Activated T-helper 2 cell treated with anti-CD3 and anti-CD28 coated beads, Interferon-gamma antibody, Interleukin-2, Interleukin-4, amounts not matched to agents 10 μg/mL and 5 μg/mL and 100 μg/mL, durations not matched to agents 14 hours and 24 hours and 36 hours (primary cell): Measurements from ENCODE around the gene SMARCC1. TPM values are rescaled to one million over a fixed set of nuclear protein-coding genes. Genes with fewer than 3 reads are reported as not detected.

ENCODE experiments used
- DNase-seq: peaks from one replicate; pipeline ENCODE4 v3.0.0; 2021; ENCODE audit warnings: low spot score
- H3K27ac Mint-ChIP-seq: one replicate; pipeline ENCODE4 v1.8.0; 2021; ENCODE audit warnings: mixed read lengths
- H3K27me3 Mint-ChIP-seq: one replicate; pipeline ENCODE4 v1.8.0; 2021; ENCODE audit warnings: low read depth, mixed read lengths
- H3K36me3 Mint-ChIP-seq: one replicate; pipeline ENCODE4 v1.8.0; 2021; ENCODE audit warnings: low read depth, mixed read lengths
- H3K4me1 Mint-ChIP-seq: one replicate; pipeline ENCODE4 v1.8.0; 2021; ENCODE audit warnings: low read depth, mixed read lengths
- H3K4me3 Mint-ChIP-seq: one replicate; pipeline ENCODE4 v1.8.0; 2021; ENCODE audit warnings: low read depth, mild to moderate bottlenecking, moderate library complexity, mixed read lengths
- H3K9me3 Mint-ChIP-seq: one replicate; pipeline ENCODE4 v1.8.0; 2021; ENCODE audit warnings: mixed read lengths
- intact Hi-C: fragments of 100-400 bp; cut with micrococcal nuclease; formaldehyde crosslinking; loops from one replicate; pipeline ENCODE4 v1.15.1; 2023
- total RNA-seq: library from RNA; stranded (reverse); gene quantifications from 2 replicates; pipeline ENCODE4 v1.2.3, GENCODE V29; 2022

The SMARCC1 gene
- total RNA-seq, 1 donor from 2014 or later, result 150 TPM

- Mint-ChIP-seq H3K4me3 (no peak overlapping the region), H3K27me3 (no peaks in the 10 kb centered on the region), H3K4me1 (no peaks in the 10 kb centered on the region), H3K9me3 (no peaks in the 10 kb centered on the region), H3K27ac (no peak overlapping the region), H3K36me3 (peaks cover 48% of the 10 kb centered on the region)
- intact Hi-C loops, result no loop called here
- DNase-seq, result no peak
Observed at GRCh38 chr3:47669026-47669749, 112.5 kb downstream of the SMARCC1 start.

GRCh38 chr3:47666118-47666517 lies 115.6 kb downstream of the SMARCC1 start:
- H3K36me3 Mint-ChIP-seq, result peaks cover 40% of the 10 kb centered on the region
- intact Hi-C loops, result no loop called here
- H3K9me3 Mint-ChIP-seq, result no peaks in the 10 kb centered on the region
- H3K4me1 Mint-ChIP-seq, result peaks cover 3% of the 10 kb centered on the region
- no peak overlapping the region for H3K27ac Mint-ChIP-seq
- H3K4me3 Mint-ChIP-seq, result no peak overlapping the region
- DNase-seq, result no peak
- H3K27me3 Mint-ChIP-seq, result no peaks in the 10 kb centered on the region

GRCh38 chr3:47664519-47664918 lies 117.2 kb downstream of the SMARCC1 start:
- Mint-ChIP-seq H3K4me3 (no peak overlapping the region), H3K27ac (no peak overlapping the region), H3K36me3 (peaks cover 43% of the 10 kb centered on the region), H3K27me3 (no peaks in the 10 kb centered on the region), H3K9me3 (no peaks in the 10 kb centered on the region), H3K4me1 (peaks cover 3% of the 10 kb centered on the region)
- DNase-seq, result no peak
- intact Hi-C loops, result no loop called here

DNA sequence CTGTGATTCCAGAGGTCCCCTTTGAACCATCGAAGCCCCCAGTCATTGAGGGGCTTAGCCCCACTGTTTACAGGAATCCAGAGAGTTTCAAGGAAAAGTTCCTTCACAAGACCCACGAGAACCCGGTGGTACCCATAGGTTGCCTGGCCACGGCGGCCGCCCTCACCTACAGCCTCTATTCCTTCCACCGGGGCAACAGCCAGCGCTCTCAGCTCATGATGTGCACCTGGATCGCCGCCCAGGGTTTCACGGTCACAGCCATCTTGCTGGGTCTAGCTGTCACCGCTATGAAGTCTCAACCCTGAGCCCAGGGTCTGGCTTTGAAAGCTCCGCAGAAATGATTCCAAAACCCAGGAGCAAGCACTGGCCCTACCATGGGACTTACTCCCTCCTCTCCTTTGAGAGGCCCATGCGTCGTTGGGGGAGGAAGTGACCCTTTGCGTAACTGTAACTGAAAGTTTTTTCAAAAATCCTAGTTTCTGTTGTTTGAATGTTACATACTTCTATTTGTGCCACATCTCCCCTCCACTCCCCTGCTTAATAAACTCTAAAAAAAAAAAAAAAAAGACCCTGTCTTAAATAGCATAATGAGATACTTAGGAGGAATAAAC lies 118.0 kb downstream of the SMARCC1 start:
- Mint-ChIP-seq H3K27me3 (no peaks in the 10 kb centered on the region), H3K4me3 (no peak overlapping the region), H3K9me3 (no peaks in the 10 kb centered on the region), H3K4me1 (peaks cover 6% of the 10 kb centered on the region), H3K36me3 (peaks cover 44% of the 10 kb centered on the region), H3K27ac (no peak overlapping the region)
- no peak for DNase-seq
- intact Hi-C loops, result no loop called here

GRCh38 chr3:47661121-47661752 lies 120.5 kb downstream of the SMARCC1 start:
- intact Hi-C loops, result no loop called here
- no peaks in the 10 kb centered on the region for H3K27me3 Mint-ChIP-seq
- no peak overlapping the region for H3K27ac Mint-ChIP-seq
- H3K4me1 Mint-ChIP-seq, result peaks cover 6% of the 10 kb centered on the region
- no peak for DNase-seq
- H3K36me3 Mint-ChIP-seq, result peaks cover 63% of the 10 kb centered on the region
- H3K9me3 Mint-ChIP-seq, result peaks cover 13% of the 10 kb centered on the region
- no peak overlapping the region for H3K4me3 Mint-ChIP-seq

DNA sequence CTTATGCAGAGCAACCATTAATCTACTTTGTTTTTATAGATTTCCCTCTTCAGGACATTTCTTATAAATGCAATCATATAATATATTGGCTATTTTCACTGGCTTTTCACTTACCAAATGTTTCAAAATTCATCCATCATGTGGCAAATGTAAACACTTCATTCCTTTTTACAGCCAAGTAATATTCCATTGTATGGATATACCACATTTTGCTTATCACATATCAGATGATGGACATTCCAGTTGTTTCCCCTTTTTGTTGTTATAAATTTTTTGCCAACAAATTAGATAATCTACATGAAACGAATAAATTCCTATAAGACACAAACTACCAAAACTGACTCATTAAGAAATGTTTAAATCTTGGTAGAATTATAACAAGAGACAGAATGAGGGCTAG lies 123.2 kb downstream of the SMARCC1 start:
- Mint-ChIP-seq H3K27me3 (no peaks in the 10 kb centered on the region), H3K4me3 (no peak overlapping the region), H3K4me1 (peaks cover 3% of the 10 kb centered on the region), H3K9me3 (peaks cover 13% of the 10 kb centered on the region), H3K36me3 (peaks cover 64% of the 10 kb centered on the region), H3K27ac (no peak overlapping the region)
- no peak for DNase-seq
- intact Hi-C loops, result no loop called here

- no peaks in the 10 kb centered on the region for H3K27me3 Mint-ChIP-seq
- DNase-seq, result no peak
- no peak overlapping the region for H3K4me3 Mint-ChIP-seq
- H3K27ac Mint-ChIP-seq, result no peak overlapping the region
- peaks cover 40% of the 10 kb centered on the region for H3K36me3 Mint-ChIP-seq
- peaks cover 5% of the 10 kb centered on the region for H3K9me3 Mint-ChIP-seq
- intact Hi-C loops, result no loop called here
- H3K4me1 Mint-ChIP-seq, result no peaks in the 10 kb centered on the region
Observed at GRCh38 chr3:47652142-47652541, 129.6 kb downstream of the SMARCC1 start.

- Mint-ChIP-seq H3K9me3 (no peaks in the 10 kb centered on the region), H3K27ac (no peak overlapping the region), H3K36me3 (peaks cover 37% of the 10 kb centered on the region), H3K4me3 (no peak overlapping the region), H3K4me1 (no peaks in the 10 kb centered on the region), H3K27me3 (no peaks in the 10 kb centered on the region)
- DNase-seq, result no peak
- intact Hi-C loops, result no loop called here
Observed at GRCh38 chr3:47650294-47650693, 131.4 kb downstream of the SMARCC1 start.

- Mint-ChIP-seq H3K27ac (no peak overlapping the region), H3K27me3 (no peaks in the 10 kb centered on the region), H3K36me3 (peaks cover 40% of the 10 kb centered on the region), H3K4me1 (no peaks in the 10 kb centered on the region), H3K4me3 (no peak overlapping the region), H3K9me3 (no peaks in the 10 kb centered on the region)
- intact Hi-C loops, result no loop called here
- DNase-seq, result no peak
Observed at GRCh38 chr3:47647550-47647949, 134.1 kb downstream of the SMARCC1 start.

DNA sequence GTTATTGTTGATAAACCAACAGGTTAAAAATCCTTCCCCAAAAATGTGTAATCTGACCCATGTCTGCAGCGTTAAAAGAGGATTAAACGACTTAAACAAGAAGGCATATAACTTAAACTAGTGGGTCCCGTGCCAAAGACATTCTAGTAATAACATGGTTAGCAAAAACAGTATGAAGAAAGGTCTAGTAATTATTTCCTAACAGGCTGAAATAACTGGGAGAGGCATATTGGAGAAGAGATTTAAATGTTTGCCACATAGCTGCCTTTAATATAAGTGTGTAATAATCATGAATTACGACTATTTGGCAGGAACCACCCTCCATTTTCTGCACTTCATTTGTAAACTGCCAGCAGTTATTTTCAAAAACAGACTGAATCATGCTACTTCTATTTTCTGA lies 135.3 kb downstream of the SMARCC1 start:
- H3K27me3 Mint-ChIP-seq, result no peaks in the 10 kb centered on the region
- no peaks in the 10 kb centered on the region for H3K4me1 Mint-ChIP-seq
- DNase-seq, result no peak

DNA sequence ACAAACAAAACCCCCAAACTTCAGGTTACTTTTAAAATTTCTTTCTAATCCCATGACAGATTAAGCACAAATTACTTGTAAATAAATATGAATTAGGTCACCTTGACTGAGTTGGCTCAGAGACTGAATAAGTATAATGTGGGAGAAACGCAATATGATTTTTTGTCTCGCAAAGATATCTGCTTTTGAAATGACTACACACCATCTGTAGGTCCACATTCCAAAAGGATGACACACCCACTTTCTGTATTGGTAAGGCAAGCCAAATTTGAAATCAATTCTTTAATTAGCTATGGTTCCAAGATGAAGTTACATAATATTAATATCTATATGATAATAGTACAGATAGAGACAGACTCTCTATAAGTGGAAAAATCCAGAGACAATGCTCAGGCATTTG lies 136.1 kb downstream of the SMARCC1 start:
- intact Hi-C loops, result no loop called here
- Mint-ChIP-seq H3K9me3 (no peaks in the 10 kb centered on the region), H3K4me3 (no peak overlapping the region), H3K36me3 (peaks cover 40% of the 10 kb centered on the region), H3K27me3 (no peaks in the 10 kb centered on the region), H3K4me1 (no peaks in the 10 kb centered on the region), H3K27ac (no peak overlapping the region)
- DNase-seq, result no peak

More for the DNA sequence above, 135.3 kb downstream of the SMARCC1 start:
- Mint-ChIP-seq H3K27ac (no peak overlapping the region), H3K9me3 (no peaks in the 10 kb centered on the region), H3K36me3 (peaks cover 42% of the 10 kb centered on the region), H3K4me3 (no peak overlapping the region)
- intact Hi-C loops, result no loop called here

- no peak overlapping the region for H3K27ac Mint-ChIP-seq
- H3K36me3 Mint-ChIP-seq, result peaks cover 35% of the 10 kb centered on the region
- H3K9me3 Mint-ChIP-seq, result no peaks in the 10 kb centered on the region
- no peak overlapping the region for H3K4me3 Mint-ChIP-seq
- no peak for DNase-seq
- H3K4me1 Mint-ChIP-seq, result no peaks in the 10 kb centered on the region
- intact Hi-C loops, result no loop called here
- H3K27me3 Mint-ChIP-seq, result no peaks in the 10 kb centered on the region
Observed at GRCh38 chr3:47643092-47643491, 138.6 kb downstream of the SMARCC1 start.

- no peak overlapping the region for H3K27ac Mint-ChIP-seq
- no peak overlapping the region for H3K4me3 Mint-ChIP-seq
- no peaks in the 10 kb centered on the region for H3K9me3 Mint-ChIP-seq
- DNase-seq, result no peak
- no peaks in the 10 kb centered on the region for H3K4me1 Mint-ChIP-seq
- H3K27me3 Mint-ChIP-seq, result no peaks in the 10 kb centered on the region
- H3K36me3 Mint-ChIP-seq, result peaks cover 37% of the 10 kb centered on the region
- intact Hi-C loops, result no loop called here
Observed at GRCh38 chr3:47641739-47642138, 140.0 kb downstream of the SMARCC1 start.
